SK-N-SH (cell line): ENCODE measurements around the gene INS. TPM values are rescaled to one million over a fixed set of nuclear protein-coding genes. Genes with fewer than 3 reads are reported as not detected.

ENCODE experiments used
- CTCF ChIA-PET: fragments of 300-600, 350-600 bp; formaldehyde crosslinking; extraction: SDS; loops from one replicate; lab custom pipeline; 2021; lab: Yijun Ruan, JAX
- POLR2A ChIA-PET: fragments of 350-600 bp; sonication (Branson Sonifier 250); formaldehyde crosslinking; extraction: SDS; loops from one replicate; lab custom pipeline; 2020; ENCODE audit warnings: antibody characterized with exemption, inconsistent platforms; lab: Yijun Ruan, JAX
- DNase-seq: peaks from one replicate; pipeline ENCODE4 v3.0.0; 2012
- H2AFZ ChIP-seq: fragments of 200-600 bp; sonication (generic); 2 replicates; pipeline ENCODE4 v1.8.1; 2016; ENCODE audit warnings: antibody characterized with exemption, mild to moderate bottlenecking, low read depth
- H3F3A ChIP-seq: fragments of 200-600 bp; sonication (generic); replicated peaks from 2 replicates; pipeline ENCODE3; 2016; ENCODE audit warnings: antibody characterized with exemption, mild to moderate bottlenecking; ENCODE audit not compliant: insufficient read depth
- H3K27ac ChIP-seq, 2 experiments: fragments of 200-500 bp in 1 of 2; fragments of 200-600 bp in 1 of 2; sonication (Bioruptor generic) in 1 of 2; sonication (generic), shearing (Covaris generic) in 1 of 2; 2 replicates each; pipeline versions ENCODE4 v1.5.1 to v1.6.1; 2014 to 2016; ENCODE audit warnings: low read depth in 2 of 2, inconsistent platforms in 1 of 2, low read length in 1 of 2, mild to moderate bottlenecking in 1 of 2, mixed read lengths in 1 of 2
- H3K27me3 ChIP-seq: fragments of 200-600 bp; sonication (generic), shearing (Covaris generic); 2 replicates; pipeline ENCODE4 v1.6.1; 2016; ENCODE audit warnings: mixed run types; ENCODE audit not compliant: insufficient read depth
- H3K36me3 ChIP-seq, 2 experiments: fragments of 200-500 bp in 1 of 2; fragments of 200-600 bp in 1 of 2; sonication (Bioruptor generic) in 1 of 2; sonication (generic) in 1 of 2; replicated peaks in 1 of 2; 2 replicates each; pipeline versions ENCODE3 to v1.5.1; 2014 to 2016; ENCODE audit warnings: low read length in 1 of 2, mild to moderate bottlenecking in 1 of 2; ENCODE audit not compliant: insufficient read depth in 2 of 2, control insufficient read depth in 1 of 2
- H3K4me1 ChIP-seq, 2 experiments: fragments of 200-500 bp in 1 of 2; fragments of 200-600 bp in 1 of 2; sonication (Bioruptor generic) in 1 of 2; sonication (generic), shearing (Covaris generic) in 1 of 2; 2 replicates each; pipeline versions ENCODE4 v1.5.1 to v1.6.1; 2014 to 2016; ENCODE audit warnings: low read depth in 1 of 2, low read length in 1 of 2, mixed run types in 1 of 2; ENCODE audit not compliant: insufficient read depth in 2 of 2, control insufficient read depth in 1 of 2
- H3K4me2 ChIP-seq: fragments of 200-600 bp; sonication (generic), shearing (Covaris generic); 2 replicates; pipeline ENCODE4 v1.6.1; 2017; ENCODE audit warnings: mixed run types
- H3K4me3 ChIP-seq, 2 experiments: fragments of 200-500 bp in 1 of 2; fragments of 200-600 bp in 1 of 2; sonication (Bioruptor generic) in 1 of 2; sonication (generic), shearing (Covaris generic) in 1 of 2; 2 replicates each; pipeline versions ENCODE4 v1.5.1 to v1.8.1; 2014 to 2016; ENCODE audit warnings: low read depth in 2 of 2, inconsistent platforms in 1 of 2, low read length in 1 of 2, mild to moderate bottlenecking in 1 of 2, mixed read lengths in 1 of 2, moderate library complexity in 1 of 2
- H3K79me2 ChIP-seq: fragments of 200-600 bp; sonication (generic); 2 replicates; pipeline ENCODE4 v1.8.1; 2017; ENCODE audit warnings: mild to moderate bottlenecking; ENCODE audit not compliant: insufficient read depth
- H3K9ac ChIP-seq: fragments of 200-600 bp; sonication (generic); 2 replicates; pipeline ENCODE4 v1.6.1; 2017; ENCODE audit warnings: mixed run types
- H3K9me2 ChIP-seq: fragments of 200-600 bp; sonication (generic); 2 replicates; pipeline ENCODE4 v1.6.1; 2017; ENCODE audit warnings: mixed run types
- H3K9me3 ChIP-seq: fragments of 200-600 bp; sonication (generic); 2 replicates; pipeline ENCODE4 v1.6.1; 2017; ENCODE audit warnings: mixed run types, mild to moderate bottlenecking, moderate library complexity
- H4K20me1 ChIP-seq: fragments of 200-600 bp; sonication (generic); 2 replicates; pipeline ENCODE4 v1.6.1; 2017; ENCODE audit warnings: mild to moderate bottlenecking, mixed run types; ENCODE audit not compliant: insufficient read depth
- FOSL2 ChIP-seq: IDR thresholded peaks from 2 replicates; pipeline ENCODE4 v1.4.0; 2012; ENCODE audit warnings: low read depth, mild to moderate bottlenecking, moderate library complexity, borderline replicate concordance
- FOXJ3 ChIP-seq: sonication (generic); formaldehyde crosslinking; IDR thresholded peaks from 2 replicates; pipeline ENCODE4 v1.5.1; 2020; ENCODE audit warnings: mild to moderate bottlenecking, missing genetic modification reagents
- FOXM1 ChIP-seq: IDR thresholded peaks from 2 replicates; pipeline ENCODE4 v1.4.0; 2012; ENCODE audit warnings: low read depth, mild to moderate bottlenecking
- GABPA ChIP-seq: IDR thresholded peaks from 2 replicates; pipeline ENCODE4 v1.4.0; 2012; ENCODE audit warnings: low read depth, mild to moderate bottlenecking
- GATA2 ChIP-seq: sonication (generic); formaldehyde crosslinking; IDR thresholded peaks from 2 replicates; pipeline ENCODE4 v1.5.0; 2020; ENCODE audit warnings: mild to moderate bottlenecking, missing genetic modification reagents
- IRF3 ChIP-seq: fragments of 150-350 bp; IDR thresholded peaks from 2 replicates; pipeline ENCODE4 v1.6.1; 2016; ENCODE audit warnings: mild to moderate bottlenecking, low read depth, low read length
- MXI1 ChIP-seq: IDR thresholded peaks from 2 replicates; pipeline ENCODE4 v1.6.1; 2012; ENCODE audit warnings: mild to moderate bottlenecking, low read depth, low read length, improper control_type of control experiment
- NFIC ChIP-seq: IDR thresholded peaks from 2 replicates; pipeline ENCODE4 v1.4.0; 2012; ENCODE audit warnings: borderline replicate concordance
- POLR2AphosphoS5 ChIP-seq: IDR thresholded peaks from 2 replicates; pipeline ENCODE4 v1.6.1; 2012; ENCODE audit warnings: low read depth, low read length
- REST ChIP-seq: IDR thresholded peaks from 2 replicates; pipeline ENCODE4 v1.6.1; 2012; ENCODE audit warnings: mild to moderate bottlenecking, low read depth, low read length, moderate library complexity
- TEAD4 ChIP-seq: IDR thresholded peaks from 2 replicates; pipeline ENCODE4 v1.4.0; 2012; ENCODE audit warnings: mild to moderate bottlenecking, borderline replicate concordance; ENCODE audit not compliant: insufficient read depth
- YY1 ChIP-seq: IDR thresholded peaks from 2 replicates; pipeline ENCODE4 v1.4.0; 2012; ENCODE audit warnings: low read depth, mild to moderate bottlenecking
- WGBS: methylation state at CpG from one replicate; pipeline ENCODE4 v1.1.6; 2017; ENCODE audit warnings: low lambda C conversion rate; 5-methylcytosine and 5-hydroxymethylcytosine counted together
- polyA plus RNA-seq, 3 experiments: library from polyadenylated mRNA; depleted of rRNA; stranded (reverse); fragments of >200 nt; gene quantifications; 2 replicates each; pipeline ENCODE4 v1.2.3, GENCODE V29; 2012
- TF ChIP-seq, protein P1 (sequence below): IDR thresholded peaks from 2 replicates; pipeline ENCODE4 v1.4.0; 2012; ENCODE audit warnings: low read depth, borderline replicate concordance
- TF ChIP-seq, protein P2 (sequence below): fragments of 200-600 bp; sonication (generic); IDR thresholded peaks from 2 replicates; pipeline ENCODE4 v1.6.1; 2017; ENCODE audit warnings: antibody characterized with exemption, mild to moderate bottlenecking, moderate library complexity

Gene INS
- polyA plus RNA-seq, 1 of the 3 experiments (the other 2 are of a cell fraction) = not detected

GRCh38 chr11:2155511-2155910 is 5.5 kb downstream of the INS start:
- POLR2A ChIA-PET = interaction anchor here (1.2 to 2.1 kb wide), 3 partner anchors 29 to 503 kb away, joined by 3 to 10 read pairs (median 4); no protein-coding TSS in a partner anchor
- no peak for TF ChIP-seq YY1
- TF ChIP-seq REST = no peak
- TF ChIP-seq, protein P1, sequence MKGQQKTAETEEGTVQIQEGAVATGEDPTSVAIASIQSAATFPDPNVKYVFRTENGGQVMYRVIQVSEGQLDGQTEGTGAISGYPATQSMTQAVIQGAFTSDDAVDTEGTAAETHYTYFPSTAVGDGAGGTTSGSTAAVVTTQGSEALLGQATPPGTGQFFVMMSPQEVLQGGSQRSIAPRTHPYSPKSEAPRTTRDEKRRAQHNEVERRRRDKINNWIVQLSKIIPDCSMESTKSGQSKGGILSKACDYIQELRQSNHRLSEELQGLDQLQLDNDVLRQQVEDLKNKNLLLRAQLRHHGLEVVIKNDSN = no peak
- TF ChIP-seq GATA2 = no peak
- TF ChIP-seq FOXM1 = no peak
- no peak for TF ChIP-seq GABPA
- no peak for TF ChIP-seq POLR2AphosphoS5
- no peak for TF ChIP-seq IRF3
- TF ChIP-seq FOSL2 = no peak
- no peak for TF ChIP-seq MXI1
- no peak for TF ChIP-seq NFIC
- no peak for TF ChIP-seq TEAD4
- TF ChIP-seq FOXJ3 = no peak
- TF ChIP-seq, protein P2, sequence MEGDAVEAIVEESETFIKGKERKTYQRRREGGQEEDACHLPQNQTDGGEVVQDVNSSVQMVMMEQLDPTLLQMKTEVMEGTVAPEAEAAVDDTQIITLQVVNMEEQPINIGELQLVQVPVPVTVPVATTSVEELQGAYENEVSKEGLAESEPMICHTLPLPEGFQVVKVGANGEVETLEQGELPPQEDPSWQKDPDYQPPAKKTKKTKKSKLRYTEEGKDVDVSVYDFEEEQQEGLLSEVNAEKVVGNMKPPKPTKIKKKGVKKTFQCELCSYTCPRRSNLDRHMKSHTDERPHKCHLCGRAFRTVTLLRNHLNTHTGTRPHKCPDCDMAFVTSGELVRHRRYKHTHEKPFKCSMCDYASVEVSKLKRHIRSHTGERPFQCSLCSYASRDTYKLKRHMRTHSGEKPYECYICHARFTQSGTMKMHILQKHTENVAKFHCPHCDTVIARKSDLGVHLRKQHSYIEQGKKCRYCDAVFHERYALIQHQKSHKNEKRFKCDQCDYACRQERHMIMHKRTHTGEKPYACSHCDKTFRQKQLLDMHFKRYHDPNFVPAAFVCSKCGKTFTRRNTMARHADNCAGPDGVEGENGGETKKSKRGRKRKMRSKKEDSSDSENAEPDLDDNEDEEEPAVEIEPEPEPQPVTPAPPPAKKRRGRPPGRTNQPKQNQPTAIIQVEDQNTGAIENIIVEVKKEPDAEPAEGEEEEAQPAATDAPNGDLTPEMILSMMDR = no peak
- no peak overlapping the region for H3K27ac ChIP-seq

More at GRCh38 chr11:2155511-2155910, 5.5 kb downstream of the INS start:
- no peaks in the 10 kb centered on the region for H3K79me2 ChIP-seq
- no peaks in the 10 kb centered on the region for H3K27me3 ChIP-seq
- H4K20me1 ChIP-seq = 0 out of 2 replicates have a peak, but pooled peaks cover 3% of the 10 kb centered on the region
- peaks cover 0 to 21% of the 10 kb centered on the region in 2 experiments; a peak in 1 of 4 replicates for H3K4me1 ChIP-seq
- 87% methylated on average over 25 of the region's 29 CpGs for WGBS
- H3K9ac ChIP-seq = no peak overlapping the region
- DNase-seq = no peak
- no peaks in the 10 kb centered on the region for H3K9me3 ChIP-seq
- no peak overlapping the region for H3K4me2 ChIP-seq
- H3K9me2 ChIP-seq = no peaks in the 10 kb centered on the region
- no peak overlapping the region for H2AFZ ChIP-seq
- H3K36me3 ChIP-seq = no peaks in the 10 kb centered on the region
- CTCF ChIA-PET = interaction anchor here (0.6 to 25.3 kb wide), 38 partner anchors 8 to 609 kb away, joined by 3 to 1098 read pairs (median 5); partner anchors contain the start of genes H19, SYT8, TH and TNNI2
- H3K4me3 ChIP-seq = no peak overlapping the region
- H3F3A ChIP-seq = no peaks in the 10 kb centered on the region
